Heart left ventricle (tissue), 16 donors: ENCODE results near the gene LSM5. TPM values are rescaled to one million over a fixed set of nuclear protein-coding genes. Genes with fewer than 3 reads are reported as not detected.
"Not testable (repeated sequence)": the region's sequence is repeated elsewhere in the genome, so short reads cannot be mapped to it uniquely, and the experiment has no call there.

Source experiments
- ATAC-seq, 4 donors: fragments of 200-7000 bp; cut with Tn5 transposase; one replicate each; pipeline ENCODE4 v1.9.1; 2020 to 2022; ENCODE audit warnings: moderate library complexity in 4 of 4, mild to moderate bottlenecking in 3 of 4, moderate number of reproducible peaks in 1 of 4
- DNase-seq, 5 donors: peaks; one replicate each; pipeline ENCODE4 v3.0.0-alpha.2; 2020
- H3K27ac ChIP-seq, 12 donors: fragments of 200-600 bp; sonication (generic) in 4 of 12; one replicate each; pipeline versions ENCODE4 v1.5.0 to v1.8.0; 2016 to 2022; ENCODE audit warnings: mild to moderate bottlenecking in 2 of 12
- H3K27me3 ChIP-seq, 9 donors: fragments of 200-600 bp; sonication (generic) in 2 of 9; one replicate each; pipeline versions ENCODE4 v1.5.1 to v1.8.0; 2016 to 2022; ENCODE audit warnings: mild to moderate bottlenecking in 3 of 9
- H3K36me3 ChIP-seq, 9 donors: fragments of 200-600 bp; sonication (generic) in 2 of 9; one replicate each; pipeline versions ENCODE4 v1.5.0 to v1.8.0; 2018 to 2022; ENCODE audit warnings: mild to moderate bottlenecking in 2 of 9
- H3K4me1 ChIP-seq, 12 donors: fragments of 200-600 bp; sonication (generic) in 4 of 12; one replicate each; pipeline versions ENCODE4 v1.5.0 to v1.8.0; 2016 to 2022; ENCODE audit warnings: mild to moderate bottlenecking in 3 of 12
- H3K4me3 ChIP-seq, 12 donors: fragments of 200-600 bp; sonication (generic) in 4 of 12; one replicate each; pipeline versions ENCODE4 v1.5.0 to v1.8.0; 2017 to 2022; ENCODE audit warnings: mild to moderate bottlenecking in 9 of 12, moderate library complexity in 4 of 12
- H3K9me3 ChIP-seq, 12 donors: fragments of 200-600 bp; sonication (generic) in 4 of 12; one replicate each; pipeline versions ENCODE4 v1.5.0 to v1.8.0; 2016 to 2022; ENCODE audit warnings: mild to moderate bottlenecking in 1 of 12
- CTCF ChIP-seq, 12 donors: fragments of 200-600 bp; sonication (generic) in 4 of 12; IDR thresholded peaks; one replicate each; pipeline versions ENCODE4 v1.5.0 to v1.8.0; 2018 to 2022; ENCODE audit warnings: antibody characterized with exemption in 12 of 12, mild to moderate bottlenecking in 5 of 12
- POLR2A ChIP-seq, 2 donors: fragments of 450-650 bp; IDR thresholded peaks; one replicate each; pipeline ENCODE4 v1.6.1; 2017; ENCODE audit warnings: antibody characterized with exemption in 2 of 2, mild to moderate bottlenecking in 2 of 2, moderate library complexity in 2 of 2
- WGBS, 4 donors: extraction: QIAGEN DNeasy Blood & Tissue Kit in 2 of 4; methylation state at CpG; one replicate each; pipeline versions ENCODE4 v1.1.5 to v1.1.7; 2013 to 2018; 5-methylcytosine and 5-hydroxymethylcytosine counted together
- intact Hi-C, 10 donors: fragments of 100-400 bp; cut with DNase I; formaldehyde crosslinking; loops; one replicate each; pipeline versions ENCODE4 v1.11.1 to v1.14.2; 2022
- polyA plus RNA-seq, 2 donors: library from polyadenylated mRNA; stranded (reverse); fragments of 200-250 nt; gene quantifications; one replicate each; pipeline ENCODE4 v1.2.3, GENCODE V29; 2013
- total RNA-seq, 9 donors: library from RNA; depleted of rRNA in 2 of 9; stranded (reverse); fragments of >200 nt in 2 of 9; fragmentation: NEBNext Ultra II Directional in 3 of 9; extraction: Animal tissue kit (Norgen Biotek cat#: 25700) in 3 of 9; gene quantifications; one replicate each; pipeline versions ENCODE4 v1.1.0 to v1.2.4, GENCODE V29; 2016 to 2023
- donor health status: ischemic (EF 13 %, LVEDD 7.1; RV severe dilation, severe dysfunction).
- donor health status: healthy with polysubstance abuse.
- donor health status: DM: no; HTN: yes; CAD: no.
- donor health status: DM: no; HTN: no; CAD: no.
- donor health status: ischemic (EF 25% LVEDD 6.9; RV normal size, moderate dysfunction).
- donor health status: ischemic (EF 25% LVEDD 5.7; RV mildly dilated, moderate dysfunction).
- donor health status: healthy.
- donor health status: DM: yes; HTN: yes; CAD: no.
- donor health status: ischemic (EF 35%, LVEDD 5.7; RV mildly dilated, moderate dysfunction).
- donor health status: nonischemic (EF 11% LVEDD 7.7; RV severe dilation, severe dysfunction).
- donor health status: DM: yes; HTN: yes; CAD: no.
- donor health status: PGD.
- donor health status: ischemic (EF 29% LVEDD 5.4; RV normal size, mild dysfunction).
- donor health status: nonischemic (EF 23%, LVEDD 6.1; RV moderate dilation, normal function).

The LSM5 gene
- total and polyA plus RNA-seq, 11 donors = 10.8 to 67.5 (median 37.3) TPM

- WGBS, 4 donors = 90 to 96% (median 92%) methylated on average over 5 of the region's 5 CpGs
- peaks cover 0 to 41% (median 17%) of the 10 kb centered on the region in 12 donors for H3K4me1 ChIP-seq
- no peak for TF ChIP-seq POLR2A (IDR thresholded peaks at IDR 0.05)
- TF ChIP-seq CTCF (IDR thresholded peaks at IDR 0.05) = no peak
- intact Hi-C loops = loop anchor here in 1 of 10 donors (10.0 kb wide), 1 partner anchor 78 kb away; no protein-coding TSS in a partner anchor
- ATAC-seq = peak in 2 of 4 donors; percentile 64 to 77
- H3K27ac ChIP-seq = no peak overlapping the region
- H3K27me3 ChIP-seq = no peaks in the 10 kb centered on the region
- no peak overlapping the region for H3K4me3 ChIP-seq
- H3K36me3 ChIP-seq = no peaks in the 10 kb centered on the region
- DNase-seq = no peak
- H3K9me3 ChIP-seq = no peaks in the 10 kb centered on the region
Measured at GRCh38 chr7:32506266-32507054, 16.3 kb upstream of the LSM5 start.

- Histone ChIP-seq H3K9me3 (peaks cover 0 to 3% (median 0%) of the 10 kb centered on the region in 12 donors), H3K27ac (no peak overlapping the region), H3K27me3 (no peaks in the 10 kb centered on the region), H3K4me1 (peaks cover 3 to 58% (median 24%) of the 10 kb centered on the region in 12 donors), H3K36me3 (no peaks in the 10 kb centered on the region), H3K4me3 (no peak overlapping the region)
- TF ChIP-seq POLR2A (IDR thresholded peaks at IDR 0.05) (no peak), CTCF (IDR thresholded peaks at IDR 0.05) (no peak)
- no peak for DNase-seq
- 65 to 78% (median 69%) methylated on average over 4 of the region's 4 CpGs for WGBS, 4 donors
- ATAC-seq = no peak
- intact Hi-C loops = loop anchor here in 1 of 10 donors (10.0 kb wide), 1 partner anchor 82 kb away; no protein-coding TSS in a partner anchor
Measured at GRCh38 chr7:32502728-32503127, 12.5 kb upstream of the LSM5 start.

GRCh38 chr7:32501522-32501921, 11.3 kb upstream of the LSM5 start:
- DNase-seq (no peak), ATAC-seq (peak in 3 of 4 donors; percentile 36 to 42 (median 37))
- Histone ChIP-seq H3K27ac (peak overlapping the region in 4 of 12 donors; percentile 19 to 50 (median 40)), H3K4me1 (peaks cover 8 to 58% (median 27%) of the 10 kb centered on the region in 12 donors), H3K27me3 (no peaks in the 10 kb centered on the region), H3K4me3 (no peak overlapping the region), H3K36me3 (no peaks in the 10 kb centered on the region), H3K9me3 (peaks cover 0 to 3% (median 0%) of the 10 kb centered on the region in 12 donors)
- 41 to 63% (median 60%) methylated on average over 1 of the region's 1 CpG for WGBS, 4 donors
- no peak for TF ChIP-seq CTCF (IDR thresholded peaks at IDR 0.05)
- no peak for TF ChIP-seq POLR2A (IDR thresholded peaks at IDR 0.05)
- intact Hi-C loops = loop anchor here in 1 of 10 donors (10.0 kb wide), 1 partner anchor 83 kb away; no protein-coding TSS in a partner anchor

- TF ChIP-seq CTCF (IDR thresholded peaks at IDR 0.05) (no peak), POLR2A (IDR thresholded peaks at IDR 0.05) (no peak)
- 26 to 55% (median 53%) methylated on average over 1 of the region's 1 CpG for WGBS, 4 donors
- H3K27me3 ChIP-seq = no peaks in the 10 kb centered on the region
- no peaks in the 10 kb centered on the region for H3K36me3 ChIP-seq
- ATAC-seq = peak in 2 of 4 donors; percentile 45 to 62
- intact Hi-C loops = loop anchor here in 1 of 10 donors (10.0 kb wide), 1 partner anchor 84 kb away; no protein-coding TSS in a partner anchor
- peaks cover 9 to 56% (median 30%) of the 10 kb centered on the region in 12 donors for H3K4me1 ChIP-seq
- H3K27ac ChIP-seq = peak overlapping the region in 5 of 12 donors; percentile 19 to 50 (median 43)
- DNase-seq = no peak
- H3K9me3 ChIP-seq = peaks cover 0 to 3% (median 0%) of the 10 kb centered on the region in 12 donors
- H3K4me3 ChIP-seq = no peak overlapping the region
Measured at GRCh38 chr7:32500922-32501341, 10.8 kb upstream of the LSM5 start.

- Histone ChIP-seq H3K27ac (peak overlapping the region in 2 of 12 donors; percentile 43 to 50), H3K4me1 (peaks cover 9 to 50% (median 30%) of the 10 kb centered on the region in 12 donors)
- 96 to 100% (median 97%) methylated on average over 1 of the region's 1 CpG for WGBS, 4 donors
- H3K27me3 ChIP-seq, H3K4me3 ChIP-seq, H3K36me3 ChIP-seq, H3K9me3 ChIP-seq, DNase-seq, ATAC-seq: not testable (repeated sequence)
- intact Hi-C loops = loop anchor here in 1 of 10 donors (10.0 kb wide), 1 partner anchor 85 kb away; no protein-coding TSS in a partner anchor
Measured at GRCh38 chr7:32500216-32500615, 10.0 kb upstream of the LSM5 start.

GRCh38 chr7:32499755-32500154, 9.6 kb upstream of the LSM5 start:
- not testable (repeated sequence) for H3K9me3 ChIP-seq, ATAC-seq, H3K36me3 ChIP-seq, H3K27ac ChIP-seq, DNase-seq, H3K4me3 ChIP-seq, H3K27me3 ChIP-seq
- peaks cover 9 to 50% (median 30%) of the 10 kb centered on the region in 12 donors for H3K4me1 ChIP-seq
- intact Hi-C loops = loop anchor here in 5 of 10 donors (5.0 to 10.0 kb wide), 4 partner anchors 65 to 395 kb away; partner anchors contain the start of gene KBTBD2 (in 1 of the 5)
- 86 to 97% (median 96%) methylated on average over 2 of the region's 2 CpGs for WGBS, 4 donors
